Mesendoderm (in vitro differentiated cells): Measurements from ENCODE around the gene ARSG.

Experiments
- DNase-seq: peaks from one replicate; pipeline ENCODE4 v3.0.0; 2013
- H2AK5ac ChIP-seq: 2 replicates; pipeline ENCODE4 v1.6.1; 2013; ENCODE audit warnings: low read length, inconsistent platforms
- H2BK120ac ChIP-seq: 2 replicates; pipeline ENCODE4 v1.6.1; 2013; ENCODE audit warnings: low read depth, mild to moderate bottlenecking, low read length, moderate library complexity, mixed read lengths
- H2BK15ac ChIP-seq: replicated peaks from 2 replicates; pipeline ENCODE4 v1.6.1; 2013; ENCODE audit warnings: low read depth, mild to moderate bottlenecking, moderate library complexity
- H2BK5ac ChIP-seq: 2 replicates; pipeline ENCODE4 v1.6.1; 2013; ENCODE audit warnings: low read length, inconsistent platforms
- H3K18ac ChIP-seq: 2 replicates; pipeline ENCODE4 v1.6.1; 2013; ENCODE audit warnings: mild to moderate bottlenecking, low read length, mixed read lengths
- H3K23ac ChIP-seq: one replicate; pipeline ENCODE4 v1.6.1; 2013; ENCODE audit warnings: low read length
- H3K27ac ChIP-seq: 2 replicates; pipeline ENCODE4 v1.5.1; 2013; ENCODE audit warnings: low read depth, mild to moderate bottlenecking, inconsistent platforms, low read length, moderate library complexity
- H3K27me3 ChIP-seq: 2 replicates; pipeline ENCODE4 v1.6.1; 2013; ENCODE audit warnings: low read length, control low read depth, mild to moderate bottlenecking, inconsistent platforms; ENCODE audit not compliant: insufficient read depth, poor library complexity
- H3K36me3 ChIP-seq: 2 replicates; pipeline ENCODE4 v1.6.1; 2013; ENCODE audit warnings: low read length, inconsistent platforms; ENCODE audit not compliant: control insufficient read depth, insufficient read depth
- H3K4ac ChIP-seq: one replicate; pipeline ENCODE4 v1.6.1; 2013; ENCODE audit warnings: low read depth, mild to moderate bottlenecking, low read length, moderate library complexity
- H3K4me1 ChIP-seq: 2 replicates; pipeline ENCODE4 v1.6.1; 2013; ENCODE audit warnings: low read depth, low read length, inconsistent platforms; ENCODE audit not compliant: control insufficient read depth
- H3K4me2 ChIP-seq: 2 replicates; pipeline ENCODE4 v1.6.1; 2013; ENCODE audit warnings: low read length
- H3K4me3 ChIP-seq: 2 replicates; pipeline ENCODE4 v1.5.1; 2013; ENCODE audit warnings: mild to moderate bottlenecking, low read length
- H3K56ac ChIP-seq: one replicate; pipeline ENCODE4 v1.6.1; 2013; ENCODE audit warnings: low read length
- H3K79me1 ChIP-seq: 2 replicates; pipeline ENCODE4 v1.6.1; 2013; ENCODE audit warnings: low read length, inconsistent platforms
- H3K79me2 ChIP-seq: 2 replicates; pipeline ENCODE4 v1.6.1; 2013; ENCODE audit warnings: mild to moderate bottlenecking, low read length; ENCODE audit not compliant: control insufficient read depth, insufficient read depth
- H3K9ac ChIP-seq: 2 replicates; pipeline ENCODE4 v1.6.1; 2013; ENCODE audit warnings: low read length, inconsistent platforms
- H4K5ac ChIP-seq: one replicate; pipeline ENCODE4 v1.6.1; 2013; ENCODE audit warnings: low read length
- H4K8ac ChIP-seq: one replicate; pipeline ENCODE4 v1.6.1; 2013; ENCODE audit warnings: low read depth, mild to moderate bottlenecking, control low read depth, low read length, moderate library complexity
- WGBS: extraction: QIAGEN DNeasy Blood & Tissue Kit; methylation state at CpG from one replicate; pipeline ENCODE4 v1.1.7; 2013; ENCODE audit warnings: low lambda C conversion rate, missing lambda C conversion rate; ENCODE audit not compliant: insufficient coverage; ENCODE audit errors: extremely low coverage; 5-methylcytosine and 5-hydroxymethylcytosine counted together

The ARSG gene

DNA sequence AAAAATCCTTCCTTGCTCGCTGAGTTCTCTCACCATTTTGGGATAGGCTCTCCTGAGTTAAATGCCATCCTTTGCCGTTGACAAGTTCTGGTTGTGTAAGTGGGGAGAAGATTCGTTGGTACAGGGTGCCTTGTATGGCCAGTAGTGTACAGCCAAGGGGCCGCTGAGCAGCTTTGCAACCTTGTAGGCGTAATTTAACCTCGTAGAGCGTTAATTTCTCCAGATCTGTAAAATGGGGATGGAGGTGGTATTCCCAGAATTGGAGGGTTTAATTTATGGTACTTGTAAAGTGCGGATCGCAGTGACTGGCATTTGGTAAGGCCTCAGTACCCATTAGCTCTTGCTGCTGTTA lies 1.4 kb downstream of the ARSG start:
- Histone ChIP-seq H3K4me2 (peak overlapping the region; percentile 81), H4K5ac (no peak overlapping the region), H3K27ac (no peak overlapping the region), H2BK15ac (no peak overlapping the region), H2BK5ac (no peak overlapping the region), H3K36me3 (no peaks in the 10 kb centered on the region), H3K79me1 (no peaks in the 10 kb centered on the region), H3K27me3 (peaks cover 9% of the 10 kb centered on the region), H3K9ac (peak overlapping the region; percentile 14), H4K8ac (no peak overlapping the region), H3K4me1 (no peaks in the 10 kb centered on the region), H3K79me2 (no peaks in the 10 kb centered on the region), H3K4ac (no peak overlapping the region), H2BK120ac (no peak overlapping the region), H3K4me3 (no peak overlapping the region), H3K18ac (no peak overlapping the region), H3K23ac (no peak overlapping the region), H3K56ac (peak overlapping the region; percentile 26), H2AK5ac (no peak overlapping the region)
- no CpG with 5 or more reads among the region's 9 CpGs for WGBS
- no peak for DNase-seq

DNA sequence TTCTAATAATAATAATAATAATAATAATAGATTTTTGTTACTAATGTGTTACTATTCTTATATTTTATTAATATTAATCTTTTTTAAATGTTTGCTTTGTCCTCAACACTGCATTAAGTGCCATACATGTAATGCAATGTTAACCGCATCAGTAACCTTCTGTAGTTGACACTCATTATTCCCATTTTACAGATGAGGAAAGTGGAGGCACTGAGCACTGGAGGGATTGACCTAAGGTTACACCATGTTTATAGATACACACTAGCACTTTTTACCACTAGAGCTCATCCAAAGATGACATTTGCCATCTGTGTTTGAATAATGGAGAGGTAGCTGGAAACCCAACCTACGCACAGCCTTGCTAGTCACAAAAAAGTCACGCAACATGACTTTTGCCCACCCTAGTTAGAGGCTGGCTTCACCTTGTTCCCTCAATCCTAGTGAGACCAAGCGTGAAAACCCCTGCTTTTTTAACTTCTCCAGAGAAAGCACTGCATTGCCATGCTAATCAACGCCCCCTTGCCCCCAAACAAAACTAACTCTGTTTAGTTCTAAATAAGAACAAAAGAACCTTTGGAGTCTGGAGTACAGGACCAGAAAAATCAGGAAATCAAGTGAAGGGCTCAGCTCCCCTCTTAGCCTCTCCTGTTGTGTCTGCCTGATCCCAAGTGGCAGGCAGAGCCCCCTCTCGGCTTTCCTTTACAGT lies 2.3 kb downstream of the ARSG start:
- Histone ChIP-seq H3K4me1 (no peaks in the 10 kb centered on the region), H3K4me2 (no peak overlapping the region), H4K5ac (no peak overlapping the region), H3K36me3 (no peaks in the 10 kb centered on the region), H3K23ac (no peak overlapping the region), H3K4ac (no peak overlapping the region), H2BK5ac (no peak overlapping the region), H3K27ac (no peak overlapping the region), H3K79me2 (no peaks in the 10 kb centered on the region), H3K79me1 (no peaks in the 10 kb centered on the region), H3K27me3 (peaks cover 9% of the 10 kb centered on the region), H2BK120ac (no peak overlapping the region), H3K18ac (no peak overlapping the region), H2AK5ac (no peak overlapping the region), H3K9ac (no peak overlapping the region), H3K4me3 (no peak overlapping the region), H4K8ac (no peak overlapping the region), H3K56ac (no peak overlapping the region), H2BK15ac (no peak overlapping the region)
- WGBS: no CpG with 5 or more reads among the region's 6 CpGs
- no peak for DNase-seq

DNA sequence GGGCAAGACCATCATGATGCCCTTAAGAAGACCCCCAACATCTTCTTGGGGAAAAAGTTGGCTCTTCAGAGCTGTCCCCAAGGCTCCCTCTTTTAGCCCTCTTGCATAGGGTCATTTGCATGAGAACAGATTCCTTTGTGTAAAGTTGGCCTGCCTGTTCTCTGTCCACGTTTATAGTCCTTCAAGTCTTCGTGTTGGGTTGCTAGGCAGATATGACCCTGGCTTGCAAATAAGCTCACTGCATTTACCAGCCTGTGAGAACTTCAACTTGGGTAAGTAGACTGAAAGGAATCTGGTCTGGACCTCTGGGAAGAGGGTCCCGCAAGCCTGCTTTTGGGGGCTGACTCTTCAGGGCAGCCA lies 2.9 kb downstream of the ARSG start:
- no peak overlapping the region for H4K5ac ChIP-seq
- H4K8ac ChIP-seq: no peak overlapping the region
- peaks cover 9% of the 10 kb centered on the region for H3K27me3 ChIP-seq
- no peaks in the 10 kb centered on the region for H3K79me2 ChIP-seq
- no peak overlapping the region for H3K23ac ChIP-seq
- no peak overlapping the region for H2BK15ac ChIP-seq
- no peaks in the 10 kb centered on the region for H3K4me1 ChIP-seq
- no peak overlapping the region for H3K18ac ChIP-seq
- no peak overlapping the region for H3K56ac ChIP-seq
- no peaks in the 10 kb centered on the region for H3K79me1 ChIP-seq
- H3K4me2 ChIP-seq: no peak overlapping the region
- no peak overlapping the region for H2BK120ac ChIP-seq
- H3K27ac ChIP-seq: no peak overlapping the region
- no peak overlapping the region for H2AK5ac ChIP-seq
- no CpG with 5 or more reads among the region's 3 CpGs for WGBS
- no peak overlapping the region for H3K9ac ChIP-seq
- peak; percentile 28 for DNase-seq
- no peak overlapping the region for H3K4me3 ChIP-seq
- H3K4ac ChIP-seq: no peak overlapping the region
- H2BK5ac ChIP-seq: no peak overlapping the region
- no peaks in the 10 kb centered on the region for H3K36me3 ChIP-seq

DNA sequence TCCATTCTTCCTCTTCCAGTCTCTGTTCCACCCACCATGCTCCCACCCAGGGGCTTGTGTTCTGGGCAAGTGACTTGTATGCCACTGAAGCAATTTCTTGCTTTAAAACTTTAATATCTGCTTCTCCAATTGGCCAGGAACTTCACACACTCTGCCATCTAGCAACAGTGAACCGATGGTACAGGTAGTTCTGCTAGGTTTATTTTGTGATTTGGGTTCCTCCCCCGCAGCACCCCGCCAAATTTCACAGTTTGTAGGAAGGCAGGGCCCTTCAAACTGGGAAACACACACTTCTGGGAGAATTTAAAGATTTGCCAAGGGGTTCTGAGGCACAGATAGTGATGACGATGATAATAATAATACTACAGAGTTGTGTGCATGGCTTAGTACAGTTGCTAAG lies 3.3 kb downstream of the ARSG start:
- no peak overlapping the region for H4K8ac ChIP-seq
- no peak overlapping the region for H4K5ac ChIP-seq
- H3K4me2 ChIP-seq: no peak overlapping the region
- H3K56ac ChIP-seq: no peak overlapping the region
- no peak overlapping the region for H2AK5ac ChIP-seq
- DNase-seq: no peak
- H3K79me1 ChIP-seq: no peaks in the 10 kb centered on the region
- no peak overlapping the region for H2BK5ac ChIP-seq
- H3K4ac ChIP-seq: no peak overlapping the region
- H3K27me3 ChIP-seq: peaks cover 9% of the 10 kb centered on the region
- no peaks in the 10 kb centered on the region for H3K36me3 ChIP-seq
- no CpG with 5 or more reads among the region's 4 CpGs for WGBS
- no peak overlapping the region for H2BK15ac ChIP-seq
- H3K27ac ChIP-seq: no peak overlapping the region
- H3K4me1 ChIP-seq: no peaks in the 10 kb centered on the region
- H3K4me3 ChIP-seq: no peak overlapping the region
- no peaks in the 10 kb centered on the region for H3K79me2 ChIP-seq
- no peak overlapping the region for H3K23ac ChIP-seq
- H3K18ac ChIP-seq: no peak overlapping the region
- H3K9ac ChIP-seq: no peak overlapping the region
- no peak overlapping the region for H2BK120ac ChIP-seq

DNA sequence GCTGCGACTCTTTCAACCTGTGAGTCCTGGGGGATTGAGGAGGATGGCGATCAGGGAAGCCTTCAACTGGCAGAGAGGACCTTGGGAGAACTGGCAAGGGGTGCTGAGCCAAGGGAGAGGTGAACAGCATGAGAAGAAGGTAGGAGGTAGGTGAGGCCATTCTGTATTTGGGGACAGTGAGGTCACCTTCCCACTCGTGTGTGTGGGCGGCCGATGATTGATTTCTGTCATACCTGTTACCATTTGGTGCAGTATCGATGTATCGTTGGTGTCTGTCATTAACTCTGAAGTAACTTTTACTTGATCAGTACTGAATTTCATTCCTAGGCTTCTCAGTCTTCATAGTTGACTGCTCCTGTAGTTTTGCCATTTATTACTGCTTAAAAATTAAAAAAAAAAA lies 3.8 kb downstream of the ARSG start:
- Histone ChIP-seq H3K4ac (no peak overlapping the region), H3K27me3 (peaks cover 4% of the 10 kb centered on the region), H3K18ac (no peak overlapping the region), H2BK120ac (no peak overlapping the region), H4K8ac (no peak overlapping the region), H3K79me2 (no peaks in the 10 kb centered on the region), H3K9ac (no peak overlapping the region), H2AK5ac (no peak overlapping the region), H2BK15ac (no peak overlapping the region), H3K36me3 (no peaks in the 10 kb centered on the region), H2BK5ac (no peak overlapping the region), H3K4me3 (no peak overlapping the region), H3K79me1 (no peaks in the 10 kb centered on the region), H3K23ac (no peak overlapping the region), H3K56ac (no peak overlapping the region), H3K4me2 (no peak overlapping the region), H4K5ac (no peak overlapping the region), H3K4me1 (no peaks in the 10 kb centered on the region), H3K27ac (no peak overlapping the region)
- no CpG with 5 or more reads among the region's 7 CpGs for WGBS
- no peak for DNase-seq
